ENCODE measurements around the gene MEGF11.

The MEGF11 gene

DNA sequence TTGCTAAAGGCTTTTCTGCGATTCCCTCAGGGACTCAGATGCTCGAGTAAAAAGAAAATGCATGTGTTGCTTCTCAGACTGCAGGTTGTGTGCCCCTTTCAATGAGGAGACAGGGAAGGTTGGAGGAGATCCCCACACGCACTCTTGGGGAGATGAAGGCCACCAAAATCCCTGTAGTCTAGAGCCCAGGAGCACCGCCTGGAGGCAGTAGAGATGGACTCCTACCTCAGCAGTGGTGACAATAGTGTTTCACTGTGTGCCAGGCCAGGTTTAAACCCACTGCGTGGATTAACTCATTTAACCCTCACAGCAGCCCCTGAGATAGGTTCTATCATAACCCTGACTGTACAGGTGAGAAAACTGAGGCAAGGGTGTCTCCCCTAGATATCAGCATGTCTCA lies 15.2 kb downstream of the MEGF11 start:
- DNase-seq, result no peak

DNA sequence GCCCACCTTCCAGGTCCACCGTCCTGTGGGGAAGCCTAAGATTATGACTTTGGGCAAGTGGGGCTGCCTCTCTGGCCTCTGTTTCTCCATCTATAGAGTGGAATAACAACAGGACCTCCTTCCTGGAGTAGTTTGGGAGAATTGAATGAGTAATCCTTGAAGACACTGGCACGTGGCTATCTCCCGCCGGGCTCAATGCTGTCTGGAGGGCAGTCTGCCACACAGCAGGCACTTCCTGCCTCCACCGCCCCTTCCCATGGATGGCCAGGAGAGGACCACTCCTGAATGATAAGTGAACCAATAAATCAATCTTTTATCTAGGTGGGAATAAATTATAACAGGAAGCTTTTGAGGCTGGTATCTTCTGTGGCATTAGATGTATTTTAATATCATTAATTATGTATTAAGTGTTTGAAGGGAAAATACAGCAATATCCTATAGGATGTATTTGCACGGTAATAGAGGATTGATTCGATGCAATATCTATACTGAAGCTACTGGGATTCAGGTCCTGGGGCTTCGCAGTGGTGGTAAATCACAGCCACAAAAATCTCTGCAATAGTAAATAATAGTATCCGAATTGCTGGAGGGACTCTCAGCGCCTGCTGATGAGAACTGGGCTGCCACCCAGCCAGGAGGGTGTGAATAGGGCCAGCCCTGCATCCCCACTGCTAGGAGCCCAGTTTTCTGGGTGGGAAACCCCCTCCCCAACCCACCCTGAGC lies 15.9 kb downstream of the MEGF11 start:
- DNase-seq, result no peak

DNA sequence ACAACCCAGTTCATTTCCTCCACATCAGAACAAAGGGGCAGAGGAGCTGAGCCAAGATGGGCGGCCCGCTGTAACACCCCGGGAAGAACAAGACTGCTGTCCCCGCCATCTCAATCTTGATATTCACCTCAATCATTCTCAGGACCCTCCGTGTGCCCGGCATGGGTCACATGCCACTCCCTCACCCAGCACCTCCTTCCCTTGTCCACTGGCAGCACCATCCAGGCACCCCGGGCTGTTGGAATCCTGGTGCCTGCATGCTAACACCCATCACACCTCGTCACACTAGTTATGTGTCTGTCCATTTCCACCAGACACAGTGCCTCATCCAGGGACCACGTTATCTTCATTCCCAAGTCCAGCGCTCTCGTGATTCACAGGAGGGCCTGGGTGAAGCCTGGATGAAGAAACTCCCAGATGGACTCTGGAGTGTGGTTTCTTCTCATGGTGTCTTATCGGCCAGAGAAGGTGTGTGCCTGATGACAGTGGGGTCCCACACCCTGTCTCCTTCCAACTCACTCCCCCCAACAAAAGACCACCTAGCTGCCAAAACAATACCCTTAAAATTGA lies 16.7 kb downstream of the MEGF11 start:
- DNase-seq, result no peak

DNA sequence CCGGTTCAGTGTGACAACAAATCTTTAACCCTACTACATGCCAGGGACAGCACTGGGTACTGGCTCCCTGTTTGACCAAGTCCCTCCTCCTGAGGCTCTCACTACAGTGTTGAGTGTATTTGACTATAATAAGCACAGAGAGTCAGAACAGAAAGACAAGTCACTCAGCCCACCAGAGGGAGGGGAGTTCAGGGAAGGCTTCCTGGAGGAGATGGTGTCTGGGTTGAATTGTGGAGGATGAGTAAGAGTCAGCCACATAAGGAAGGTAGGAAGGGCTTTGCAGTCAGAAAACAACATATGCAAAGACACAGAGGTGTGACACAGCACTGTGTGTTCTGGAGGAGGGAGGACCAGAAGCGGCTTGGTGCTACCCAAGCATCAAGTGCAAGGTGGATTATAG lies 17.7 kb downstream of the MEGF11 start:
- DNase-seq, result no peak

DNA sequence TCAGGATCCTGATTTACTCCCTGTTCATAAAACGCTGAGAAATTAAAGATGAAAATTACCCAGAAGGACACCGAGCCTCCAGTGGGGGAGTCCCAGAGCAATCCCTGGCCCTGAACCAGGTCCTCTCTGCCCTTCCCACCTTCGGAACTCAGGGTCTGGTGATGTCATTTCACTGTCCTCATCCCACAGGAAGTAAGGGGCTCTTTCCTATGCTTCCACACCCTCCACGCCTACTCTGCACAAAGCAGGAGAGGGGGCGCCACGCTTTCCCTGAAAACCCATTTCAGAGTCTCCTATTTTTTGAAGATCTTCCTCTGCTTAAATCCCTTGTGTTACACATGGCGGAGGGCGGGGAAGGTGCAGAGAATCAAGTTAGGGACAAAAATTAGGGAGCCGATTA lies 18.8 kb downstream of the MEGF11 start:
- DNase-seq, result no peak

DNA sequence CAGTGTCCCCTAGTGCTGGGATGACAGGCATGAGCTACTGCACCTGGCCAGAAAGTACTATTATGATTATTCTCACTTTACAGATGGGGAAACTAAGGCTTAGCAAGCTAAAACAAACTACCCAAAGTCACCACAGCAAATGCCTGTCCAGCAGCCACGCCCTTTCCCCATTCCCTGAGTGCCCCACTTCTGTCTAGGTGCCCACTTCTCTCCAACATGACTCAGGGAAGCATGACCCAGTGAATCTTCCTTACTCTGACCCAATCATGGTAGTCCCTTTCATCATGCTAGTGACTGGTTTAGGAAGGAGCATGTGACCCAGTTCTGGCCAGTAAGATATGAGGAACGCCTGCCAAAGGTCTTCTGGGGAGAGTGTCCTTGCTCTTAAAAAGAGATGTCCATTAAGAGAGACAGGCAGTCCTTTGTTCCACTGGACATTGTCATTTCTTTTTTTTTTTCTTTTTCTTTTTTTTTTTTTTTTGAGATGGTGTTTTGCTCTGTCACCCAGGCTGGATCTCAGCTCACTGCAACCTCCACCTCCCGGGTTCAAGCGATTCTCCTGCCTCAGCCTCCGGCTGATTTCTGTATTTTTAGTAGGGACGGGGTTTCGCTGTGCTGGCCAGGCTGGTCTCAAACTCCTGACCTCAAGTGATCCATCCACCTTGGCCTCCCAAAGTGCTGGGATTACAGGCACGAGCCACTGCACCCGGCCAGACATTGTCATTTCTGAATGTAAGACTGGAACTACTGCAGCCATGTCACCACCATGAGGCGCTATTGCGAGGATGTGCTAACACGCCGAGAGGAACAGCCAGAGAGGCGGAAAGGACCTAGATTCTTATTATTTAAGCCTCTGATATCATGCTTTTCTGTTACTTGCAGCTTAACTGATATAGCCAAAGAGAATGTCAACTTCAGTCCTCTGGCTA lies 19.8 kb downstream of the MEGF11 start:
- DNase-seq, result peak; percentile 15

DNA sequence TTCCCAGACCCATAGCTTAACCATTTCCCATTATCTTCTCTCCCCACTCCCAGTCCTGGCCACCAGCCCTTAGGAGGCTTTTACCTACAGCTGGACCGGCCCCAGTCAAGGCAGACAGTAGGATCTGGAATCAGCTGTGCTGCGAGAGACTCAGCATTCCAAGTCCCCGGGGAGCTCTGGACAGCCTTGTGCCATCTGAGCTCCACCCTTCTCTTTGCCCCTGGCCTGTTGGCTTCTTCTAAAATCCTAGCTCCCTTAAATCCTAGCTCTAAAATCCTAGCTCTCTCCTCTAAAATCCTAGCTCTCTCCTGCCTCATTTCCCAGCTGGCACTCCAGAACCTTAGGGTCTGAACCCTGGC lies 21.3 kb downstream of the MEGF11 start:
- DNase-seq, result no peak

DNA sequence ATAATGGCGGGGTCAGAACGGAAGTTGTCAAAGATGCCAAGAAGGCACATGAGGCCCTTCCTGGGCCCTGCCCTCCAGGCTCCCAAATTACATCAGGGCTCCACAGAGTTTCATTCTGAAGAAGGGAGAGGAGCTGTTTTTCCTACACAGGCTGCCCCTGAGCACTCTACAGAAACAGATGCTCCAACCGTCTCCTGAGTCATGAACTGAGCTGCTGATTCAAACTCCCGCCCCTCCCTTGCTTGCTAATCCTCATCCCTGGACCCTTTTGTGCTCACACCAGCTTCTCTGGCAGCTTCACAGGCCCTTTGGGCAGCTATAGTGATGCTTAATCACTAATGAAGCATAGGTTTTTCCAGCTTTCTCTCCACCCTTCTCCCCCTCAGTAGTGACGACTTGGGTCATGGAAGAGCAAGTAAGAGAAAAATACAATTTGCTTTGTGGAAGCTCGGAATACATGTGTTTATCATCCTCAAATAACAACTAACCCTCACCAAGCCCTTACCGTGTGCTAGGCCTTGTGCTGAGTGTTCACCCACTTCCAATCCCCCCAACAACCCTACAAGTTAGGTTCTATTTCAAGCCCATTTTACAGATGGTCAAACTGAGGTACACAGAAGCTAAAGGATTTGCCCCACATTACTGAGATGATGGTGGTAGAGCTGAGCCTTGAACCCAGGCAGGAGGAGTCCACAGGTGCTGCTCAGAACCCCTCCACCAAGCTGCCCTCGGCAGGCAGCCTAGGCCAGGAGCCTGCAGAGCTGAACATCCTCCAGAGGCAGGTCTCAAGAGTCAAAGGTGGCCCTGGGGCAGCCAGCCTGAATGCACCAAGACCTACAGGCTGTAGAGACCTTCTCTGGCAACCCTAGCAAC lies 21.9 kb downstream of the MEGF11 start:
- DNase-seq, result peak; percentile 13

DNA sequence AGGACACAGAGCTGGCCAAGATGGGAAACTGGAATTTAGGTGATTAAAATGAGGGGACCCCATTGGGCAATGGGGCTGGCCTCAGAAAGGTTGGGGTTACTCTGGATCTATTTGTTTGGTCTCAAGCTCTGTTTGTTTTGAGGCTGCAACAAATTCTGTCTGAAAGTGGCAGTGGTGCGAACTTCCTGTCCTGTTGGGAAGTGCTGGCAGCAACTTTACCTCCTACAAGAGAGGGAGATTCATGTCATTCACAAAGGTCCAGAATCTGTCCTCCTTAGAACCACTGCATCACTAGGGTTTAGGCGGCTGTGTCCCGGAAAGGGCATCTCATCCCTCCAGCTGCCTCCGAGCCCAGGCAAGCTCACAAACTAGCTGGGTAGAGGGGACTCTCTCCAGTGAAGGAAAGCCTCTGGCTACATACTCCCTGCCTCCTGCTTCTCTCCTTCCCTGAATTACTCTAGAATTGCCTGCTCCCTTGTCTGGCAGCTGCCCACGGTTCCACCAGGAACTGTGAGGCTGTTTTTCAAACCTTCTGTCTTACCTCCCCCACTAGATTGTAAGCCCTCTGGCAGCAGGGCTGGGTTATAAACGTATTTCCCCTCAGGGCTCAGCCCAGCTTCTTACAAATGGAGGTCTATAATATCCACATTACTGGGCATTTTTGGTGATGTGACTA lies 23.6 kb downstream of the MEGF11 start:
- no peak for DNase-seq

DNA sequence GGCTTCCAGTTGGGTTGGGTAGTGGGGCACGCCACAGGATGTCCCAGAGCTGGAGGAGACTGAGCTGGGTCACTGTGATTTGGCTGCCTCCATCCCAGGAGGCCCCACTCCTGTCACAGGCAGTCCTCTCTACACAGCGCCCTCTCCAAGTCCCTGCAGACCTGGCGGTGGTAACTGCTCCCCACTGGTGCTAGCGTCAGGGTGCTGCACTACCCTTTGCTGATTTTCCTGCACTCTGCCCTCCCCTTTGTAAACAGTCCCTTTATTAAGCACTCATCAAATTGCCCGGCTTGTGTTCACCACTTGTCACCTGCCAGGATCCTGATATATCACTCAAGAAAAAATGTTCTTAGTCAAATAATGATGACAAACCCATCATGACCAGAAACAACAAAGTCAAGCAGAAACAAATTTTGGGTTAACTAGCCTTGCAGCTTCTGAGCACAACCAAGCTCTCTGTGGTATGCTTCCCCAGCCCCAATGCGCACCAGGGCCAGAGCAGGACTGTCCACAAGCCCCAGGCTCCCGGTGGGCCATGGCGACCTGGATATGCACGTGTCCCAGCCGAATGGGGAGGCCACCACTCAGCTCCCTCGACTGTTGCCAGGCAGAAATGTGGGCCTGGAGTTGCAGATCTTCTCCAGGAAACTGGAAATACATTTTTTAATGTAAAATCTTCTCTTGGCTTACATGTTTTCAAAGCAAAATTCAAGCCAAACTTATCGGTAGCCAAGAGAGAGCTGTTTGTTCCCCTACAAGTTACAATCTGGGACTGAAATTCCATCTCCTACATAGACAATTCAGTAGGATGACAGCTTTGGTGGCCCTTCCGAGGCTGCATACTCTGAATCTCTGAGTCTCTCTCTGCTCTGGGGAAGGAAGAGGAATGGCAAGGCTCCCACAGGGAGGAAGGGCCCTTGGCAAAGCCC lies 24.5 kb downstream of the MEGF11 start:
- no peak for DNase-seq

DNA sequence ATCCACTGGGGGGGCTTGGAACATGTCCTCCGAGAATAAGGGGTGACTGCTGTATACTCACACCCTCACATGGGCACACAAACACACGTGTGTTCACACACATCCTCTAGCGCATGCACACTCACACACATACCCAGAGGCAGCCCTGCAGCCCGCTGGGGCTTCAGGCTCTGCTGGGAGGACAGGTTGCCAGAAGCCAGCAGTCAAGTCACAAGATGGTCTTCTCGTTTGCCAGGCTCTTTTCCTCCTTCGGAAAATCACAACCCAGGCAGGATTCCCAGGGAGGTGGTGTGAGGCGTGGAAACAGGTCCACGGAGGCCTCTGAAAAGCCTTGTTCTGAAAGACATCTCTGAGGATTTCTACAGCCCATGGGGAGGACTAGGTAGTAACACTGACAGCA lies 26.8 kb downstream of the MEGF11 start:
- DNase-seq, result no peak

DNA sequence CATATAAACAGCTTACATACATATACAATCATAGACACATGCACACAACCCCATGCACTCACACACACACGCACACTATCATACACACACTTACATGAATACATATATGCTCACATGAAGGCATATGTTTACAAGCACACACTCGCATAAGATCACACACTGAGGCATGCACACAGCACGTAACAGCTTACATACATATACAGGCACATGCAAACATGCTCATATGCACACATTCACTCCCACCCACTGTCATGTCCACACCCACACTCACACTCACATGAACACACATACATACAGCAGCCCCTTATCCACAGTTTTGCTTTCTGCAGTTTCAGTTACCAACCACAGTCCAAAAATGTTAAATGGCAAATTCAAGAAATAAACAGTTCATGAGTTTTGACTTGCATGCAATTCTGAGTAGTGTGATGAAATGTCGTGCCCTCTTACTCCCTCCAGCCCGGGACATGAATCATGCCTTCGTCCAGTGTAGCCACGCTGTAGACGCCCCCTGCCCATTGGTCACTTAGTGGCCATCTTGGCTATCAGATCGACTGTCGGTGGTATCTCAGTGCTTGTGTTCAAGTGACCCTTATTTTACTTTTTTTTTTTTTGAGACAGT lies 27.8 kb downstream of the MEGF11 start:
- no peak for DNase-seq

DNA sequence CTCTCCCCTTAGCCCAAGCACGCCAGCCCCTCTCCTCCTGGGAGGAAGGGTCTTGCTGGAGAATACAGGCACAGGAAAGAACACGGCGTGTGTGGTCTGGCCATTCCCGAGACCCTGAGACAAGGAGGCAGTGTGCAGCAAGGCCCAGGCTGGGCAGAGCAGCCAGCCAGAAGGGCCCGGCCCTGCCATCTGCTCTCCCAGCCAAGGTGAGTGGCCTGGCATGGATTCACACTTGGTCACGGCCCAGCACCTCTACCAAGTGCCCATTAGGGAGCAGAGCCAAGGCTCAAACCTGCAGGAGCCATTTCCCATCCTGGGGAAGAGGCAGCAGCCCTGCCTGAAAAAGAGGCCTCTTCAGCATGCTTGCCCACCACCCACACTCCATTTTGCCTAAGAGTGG lies 28.6 kb downstream of the MEGF11 start:
- DNase-seq, result no peak

DNA sequence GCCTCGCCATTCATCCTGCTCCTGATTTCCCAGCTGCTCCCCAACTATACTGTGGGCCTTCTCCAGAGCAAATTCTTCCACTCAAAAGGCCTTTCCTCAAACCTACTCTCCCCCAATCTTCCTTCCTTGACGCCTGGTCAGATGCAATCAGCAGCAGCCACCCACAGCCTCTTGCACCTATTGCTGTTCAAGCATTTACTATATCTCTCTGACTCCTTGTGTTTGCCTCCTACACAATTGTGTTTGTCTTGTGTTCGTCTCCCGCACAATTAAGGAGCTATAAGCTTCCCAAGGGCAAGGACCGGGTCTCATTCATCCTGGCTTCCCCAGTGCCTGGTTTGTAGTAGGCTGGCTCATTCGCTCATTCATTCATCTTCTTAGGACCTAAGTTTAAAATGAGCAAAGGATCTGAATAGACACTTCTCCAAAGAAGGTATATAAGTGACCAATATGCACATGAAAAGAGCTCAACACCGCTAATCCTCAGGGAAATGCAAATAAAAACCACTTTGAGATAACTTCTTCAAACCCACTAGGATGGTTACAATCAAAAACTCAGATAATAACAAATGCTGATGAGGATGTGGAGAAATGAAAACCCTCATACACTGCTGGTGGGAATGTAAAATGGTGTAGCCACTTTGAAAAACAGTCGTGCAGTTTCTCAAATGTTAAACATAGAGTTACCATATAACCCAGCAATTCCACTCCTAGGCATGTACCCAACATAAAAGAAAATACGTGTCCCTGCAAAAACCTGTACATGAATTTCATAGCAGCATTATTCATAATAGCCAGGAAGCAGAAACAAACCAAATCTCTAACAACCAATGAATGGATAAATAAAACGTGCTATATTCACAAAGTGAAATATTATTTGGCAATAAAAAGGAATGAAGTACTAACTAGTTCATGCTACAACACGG lies 31.0 kb downstream of the MEGF11 start:
- no peak for DNase-seq

DNA sequence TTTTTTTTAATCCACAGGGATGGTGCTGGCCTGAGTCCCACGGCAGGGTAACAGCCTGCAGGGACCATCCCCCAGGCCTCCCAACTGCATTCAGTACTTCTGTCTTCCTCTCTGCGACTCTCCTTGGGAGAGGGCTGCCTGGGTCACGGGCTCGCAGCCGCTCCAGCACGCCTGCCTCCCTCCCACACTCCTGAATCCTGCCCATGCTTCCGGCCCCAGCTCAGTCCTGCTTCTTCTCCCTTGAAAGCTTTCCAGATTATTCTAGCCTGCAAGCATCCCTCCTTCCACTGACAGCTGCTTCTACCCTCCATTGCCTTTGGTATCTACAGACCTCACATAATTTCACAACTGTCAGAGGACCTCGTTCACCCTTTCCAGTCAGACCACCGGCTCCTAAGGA lies 32.4 kb downstream of the MEGF11 start:
- DNase-seq, result no peak

DNA sequence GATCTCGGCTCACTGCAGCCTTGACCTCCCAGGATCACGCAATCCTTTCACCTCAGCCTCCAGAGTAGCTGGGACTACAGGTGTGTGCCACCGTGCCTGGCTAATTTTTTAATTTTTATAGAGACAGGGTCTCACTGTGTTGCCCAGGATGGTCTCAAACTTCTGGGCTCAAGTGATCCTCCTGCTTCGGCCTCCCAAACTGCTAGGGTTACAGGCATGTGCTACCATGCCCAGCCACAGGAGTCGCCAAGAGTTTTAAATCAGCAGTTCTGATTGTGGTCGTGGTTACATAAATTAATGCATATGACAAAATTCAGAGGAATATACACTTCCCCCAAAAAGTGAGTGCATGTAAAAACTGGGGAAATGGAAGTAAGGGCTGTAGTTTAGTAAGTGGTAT lies 32.9 kb downstream of the MEGF11 start:
- no peak for DNase-seq

DNA sequence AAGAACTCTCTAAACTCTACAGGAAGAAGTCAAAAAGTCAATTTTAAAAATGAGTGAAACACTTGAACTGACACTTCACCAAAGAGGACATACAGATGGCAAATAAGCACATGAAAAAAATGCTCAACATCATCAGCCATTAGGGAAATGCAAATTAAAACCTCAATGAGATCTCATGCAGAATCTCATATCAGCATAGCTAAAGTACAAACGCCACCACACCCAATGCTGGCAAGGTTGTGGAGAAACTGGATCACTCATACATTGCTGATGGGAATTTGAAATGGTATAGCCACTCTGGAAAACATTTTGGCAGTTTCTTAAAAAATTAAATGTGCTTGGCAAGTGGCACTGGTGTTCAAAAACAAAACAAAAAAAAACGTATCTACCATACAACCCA lies 34.2 kb downstream of the MEGF11 start:
- DNase-seq, result no peak

DNA sequence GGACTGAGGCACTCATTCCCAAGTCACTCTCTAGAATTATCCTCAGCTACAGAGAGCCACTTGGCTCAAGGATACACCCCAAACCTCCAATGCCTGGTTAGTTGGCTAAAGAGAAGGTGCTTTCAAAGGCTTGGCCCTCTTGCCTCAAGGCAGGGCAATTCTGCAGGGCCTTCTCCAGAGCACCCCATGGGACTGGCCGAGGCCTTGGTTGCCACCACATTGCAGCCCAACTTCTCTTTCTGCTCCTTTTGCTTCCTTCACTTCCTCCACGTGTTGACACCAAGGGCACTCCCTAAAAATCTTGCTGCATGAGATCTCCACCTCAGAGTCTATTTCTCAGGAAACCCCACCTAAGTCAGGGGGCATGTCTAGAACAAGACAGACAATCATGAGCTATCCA lies 36.7 kb downstream of the MEGF11 start:
- no peak for DNase-seq

DNA sequence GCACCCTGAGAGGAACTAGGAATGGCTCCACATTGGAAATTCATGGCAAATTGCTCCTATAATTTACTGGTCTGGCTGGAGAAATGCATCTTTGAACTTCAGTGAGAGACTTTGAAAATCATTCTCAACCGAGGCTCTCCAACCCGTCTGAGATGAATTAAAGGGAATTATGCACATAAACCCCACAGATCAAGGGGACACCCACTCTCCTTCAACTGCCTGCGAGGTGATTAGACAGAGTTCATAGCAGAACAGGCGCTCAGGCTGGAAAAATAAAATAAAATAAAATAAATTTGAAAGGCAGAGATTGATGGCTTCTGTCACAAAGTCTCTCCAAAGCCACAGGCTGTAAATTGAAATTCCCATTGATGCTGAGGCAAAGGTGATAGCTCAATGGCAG lies 37.7 kb downstream of the MEGF11 start:
- DNase-seq, result no peak

DNA sequence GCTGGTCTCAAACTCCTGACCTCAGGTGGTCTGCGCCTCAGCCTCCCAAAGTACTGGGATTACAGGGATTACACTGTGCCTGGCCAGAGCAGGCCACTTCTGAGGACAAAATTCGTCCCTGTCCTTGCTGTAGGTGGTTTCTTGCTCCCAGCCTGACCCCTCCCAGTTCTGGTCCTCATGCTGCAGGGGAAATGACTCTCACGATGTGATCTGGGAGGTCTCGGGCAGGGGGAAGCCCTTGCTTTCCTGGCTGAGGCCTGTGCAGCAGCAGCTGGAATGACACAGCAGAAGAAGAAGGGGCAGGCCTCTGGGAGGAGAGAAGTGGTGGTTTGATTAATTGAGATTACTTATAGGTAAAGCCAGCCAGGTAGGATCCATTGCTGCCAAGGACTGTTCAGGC lies 39.3 kb downstream of the MEGF11 start:
- no peak for DNase-seq
